ENCODE results near the gene NPBWR2. TPM values are rescaled to one million over a fixed set of nuclear protein-coding genes. Genes with fewer than 3 reads are reported as not detected.

The NPBWR2 gene
- polyA plus RNA-seq, 3 donors = not detected

DNA sequence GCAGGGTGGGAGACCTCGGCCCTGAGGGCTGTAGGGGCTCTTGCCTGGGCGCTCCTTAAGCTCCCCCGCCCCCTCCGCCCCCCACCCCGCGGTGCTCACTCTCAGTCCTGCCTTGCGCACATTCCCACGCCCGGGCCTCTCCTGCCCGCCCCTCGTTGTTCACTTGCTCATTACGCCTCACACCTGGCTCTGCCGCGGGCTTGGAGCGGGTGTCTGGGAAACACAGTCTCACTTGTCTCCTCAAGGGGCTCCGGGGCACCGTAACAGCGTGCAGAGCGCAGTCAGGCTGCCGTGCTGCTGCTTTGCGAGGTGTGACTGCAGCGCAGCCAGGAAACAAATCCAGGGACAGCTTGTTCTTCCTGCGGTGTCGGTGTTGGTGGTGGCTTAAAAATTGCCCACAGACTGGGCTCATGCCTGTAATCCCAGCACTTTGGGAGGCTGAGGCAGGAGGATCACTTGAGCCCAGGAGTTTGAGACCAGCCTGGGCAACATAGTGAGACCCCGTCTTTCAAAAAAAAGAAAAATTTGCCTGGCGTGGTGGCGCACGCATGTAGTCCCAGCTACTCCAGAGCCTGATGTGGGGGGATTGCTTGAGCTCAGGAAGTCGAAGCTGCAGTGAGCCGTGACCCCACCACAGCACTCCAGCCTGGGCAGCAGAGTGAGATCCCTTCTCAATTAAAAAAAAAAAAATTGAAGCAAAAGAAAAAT is 4.6 kb downstream of the NPBWR2 start:
- H3K9me3 ChIP-seq (replicated peaks in 1 of 2; ENCODE audit: control insufficient read depth in 1 of 2, insufficient read depth in 1 of 2, low read length in 2 of 2) = no peaks in the 10 kb centered on the region
- peaks cover 24 to 27% of the 10 kb centered on the region in 2 donors for H3K36me3 ChIP-seq (replicated peaks in 1 of 2; ENCODE audit: control insufficient read depth in 1 of 2, insufficient read depth in 2 of 2, low read length in 2 of 2)
- H3K4me2 ChIP-seq (replicated peaks; ENCODE audit: extremely low read depth, low read length, poor library complexity, severe bottlenecking) = peak overlapping the region; percentile 22
- no peak overlapping the region for H3K4me3 ChIP-seq (replicated peaks in 1 of 3; ENCODE audit: low read depth in 2 of 3, low read length in 3 of 3)
- Mint-ChIP-seq H3K4me1 (peaks cover 12% of the 10 kb centered on the region), H3K4me3 (peak overlapping the region in 1 of 2 donors; percentile 76), H3K27ac (peak overlapping the region in 1 of 7 donors; percentile 66), H3K36me3 (peaks cover 28 to 34% of the 10 kb centered on the region in 2 donors), H3K9me3 (peaks cover 0 to 2% (median 0%) of the 10 kb centered on the region in 7 donors), H3K27me3 (ENCODE audit: low read depth in 3 of 3) (peaks cover 31 to 43% (median 41%) of the 10 kb centered on the region in 3 donors)
- no peak overlapping the region for H2AFZ ChIP-seq (ENCODE audit: insufficient read depth, low read depth, low read length, poor library complexity, severe bottlenecking)
- WGBS (ENCODE audit: insufficient coverage) = 3% methylated on average over 19 of the region's 30 CpGs
- H3K27ac ChIP-seq (ENCODE audit: low read depth in 1 of 2, low read length in 2 of 2) = no peak overlapping the region
- peaks cover 8 to 13% of the 10 kb centered on the region in 2 donors for H3K4me1 ChIP-seq (ENCODE audit: control insufficient read depth in 1 of 2, insufficient read depth in 2 of 2, low read length in 2 of 2)
- no peak for DNase-seq
- peaks cover 20% of the 10 kb centered on the region for H4K20me1 ChIP-seq (ENCODE audit: insufficient read depth, low read length)
- TF ChIP-seq, protein P1, sequence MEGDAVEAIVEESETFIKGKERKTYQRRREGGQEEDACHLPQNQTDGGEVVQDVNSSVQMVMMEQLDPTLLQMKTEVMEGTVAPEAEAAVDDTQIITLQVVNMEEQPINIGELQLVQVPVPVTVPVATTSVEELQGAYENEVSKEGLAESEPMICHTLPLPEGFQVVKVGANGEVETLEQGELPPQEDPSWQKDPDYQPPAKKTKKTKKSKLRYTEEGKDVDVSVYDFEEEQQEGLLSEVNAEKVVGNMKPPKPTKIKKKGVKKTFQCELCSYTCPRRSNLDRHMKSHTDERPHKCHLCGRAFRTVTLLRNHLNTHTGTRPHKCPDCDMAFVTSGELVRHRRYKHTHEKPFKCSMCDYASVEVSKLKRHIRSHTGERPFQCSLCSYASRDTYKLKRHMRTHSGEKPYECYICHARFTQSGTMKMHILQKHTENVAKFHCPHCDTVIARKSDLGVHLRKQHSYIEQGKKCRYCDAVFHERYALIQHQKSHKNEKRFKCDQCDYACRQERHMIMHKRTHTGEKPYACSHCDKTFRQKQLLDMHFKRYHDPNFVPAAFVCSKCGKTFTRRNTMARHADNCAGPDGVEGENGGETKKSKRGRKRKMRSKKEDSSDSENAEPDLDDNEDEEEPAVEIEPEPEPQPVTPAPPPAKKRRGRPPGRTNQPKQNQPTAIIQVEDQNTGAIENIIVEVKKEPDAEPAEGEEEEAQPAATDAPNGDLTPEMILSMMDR (IDR thresholded peaks at IDR 0.05) = no peak
- peaks cover 6 to 33% of the 10 kb centered on the region in 2 donors for H3K27me3 ChIP-seq (ENCODE audit: control insufficient read depth in 2 of 2, insufficient read depth in 2 of 2, low read length in 2 of 2)
- H3K79me2 ChIP-seq (ENCODE audit: insufficient read depth, low read length) = no peaks in the 10 kb centered on the region
- intact Hi-C loops (cut with micrococcal nuclease) = no loop called here
- no peak overlapping the region for H3K9ac ChIP-seq (ENCODE audit: insufficient read depth, low read length, poor library complexity, severe bottlenecking)

GRCh38 chr20:64101731-64102621 is 5.4 kb downstream of the NPBWR2 start:
- Histone ChIP-seq H3K27me3 (ENCODE audit: control insufficient read depth in 2 of 2, insufficient read depth in 2 of 2, low read length in 2 of 2) (peaks cover 6 to 33% of the 10 kb centered on the region in 2 donors), H3K27ac (ENCODE audit: low read depth in 1 of 2, low read length in 2 of 2) (no peak overlapping the region), H3K4me3 (replicated peaks in 1 of 3; ENCODE audit: low read depth in 2 of 3, low read length in 3 of 3) (peak overlapping the region in 1 of 3 experiments; percentile 1), H3K36me3 (replicated peaks in 1 of 2; ENCODE audit: control insufficient read depth in 1 of 2, insufficient read depth in 2 of 2, low read length in 2 of 2) (peaks cover 32 to 35% of the 10 kb centered on the region in 2 donors), H3K4me1 (ENCODE audit: control insufficient read depth in 1 of 2, insufficient read depth in 2 of 2, low read length in 2 of 2) (peaks cover 4 to 7% of the 10 kb centered on the region in 2 donors), H3K4me2 (replicated peaks; ENCODE audit: extremely low read depth, low read length, poor library complexity, severe bottlenecking) (peak overlapping the region; percentile 22), H4K20me1 (ENCODE audit: insufficient read depth, low read length) (peaks cover 20% of the 10 kb centered on the region), H3K9ac (ENCODE audit: insufficient read depth, low read length, poor library complexity, severe bottlenecking) (no peak overlapping the region), H2AFZ (ENCODE audit: insufficient read depth, low read depth, low read length, poor library complexity, severe bottlenecking) (no peak overlapping the region), H3K79me2 (ENCODE audit: insufficient read depth, low read length) (no peaks in the 10 kb centered on the region), H3K9me3 (replicated peaks in 1 of 2; ENCODE audit: control insufficient read depth in 1 of 2, insufficient read depth in 1 of 2, low read length in 2 of 2) (no peaks in the 10 kb centered on the region)
- WGBS (ENCODE audit: insufficient coverage) = 0% methylated on average over 43 of the region's 64 CpGs
- H3K4me3 Mint-ChIP-seq = peak overlapping the region; percentile 49 to 82
- TF ChIP-seq, protein P1 (IDR thresholded peaks at IDR 0.05) = peak; percentile 91
- H3K27me3 Mint-ChIP-seq (ENCODE audit: low read depth in 3 of 3) = peaks cover 30 to 39% (median 37%) of the 10 kb centered on the region in 3 donors
- peak in 2 of 3 donors; percentile 29 to 46 for DNase-seq
- H3K9me3 Mint-ChIP-seq = peaks cover 0 to 2% (median 0%) of the 10 kb centered on the region in 7 donors
- H3K4me1 Mint-ChIP-seq = peaks cover 6% of the 10 kb centered on the region
- intact Hi-C loops (cut with micrococcal nuclease) = no loop called here
- peaks cover 33 to 40% of the 10 kb centered on the region in 2 donors for H3K36me3 Mint-ChIP-seq
- no peak overlapping the region for H3K27ac Mint-ChIP-seq
